HG03066 (cell line): ENCODE measurements around the gene NEUROG3.
"Not testable (repeated sequence)": the region's sequence is repeated elsewhere in the genome, so short reads cannot be mapped to it uniquely, and the experiment has no call there.

Source experiments
- ATAC-seq: cut with Tn5 transposase; IDR thresholded peaks from one replicate; pipeline ENCODE4 v1.9.1; 2021; ENCODE audit warnings: low read depth; ENCODE audit not compliant: unreplicated experiment

Gene NEUROG3

GRCh38 chr10:69572159-69573055, 815 bp downstream of the NEUROG3 start:
- no peak for ATAC-seq

- no peak for ATAC-seq
These were observed 1.5 kb downstream of the NEUROG3 start for GRCh38 chr10:69571618-69572158.

GRCh38 chr10:69570050-69570816, 3.0 kb downstream of the NEUROG3 start:
- ATAC-seq = no peak

GRCh38 chr10:69569396-69569934, 3.8 kb downstream of the NEUROG3 start:
- no peak for ATAC-seq

GRCh38 chr10:69568472-69569395, 4.5 kb downstream of the NEUROG3 start:
- no peak for ATAC-seq

GRCh38 chr10:69567920-69568319, 5.3 kb downstream of the NEUROG3 start:
- ATAC-seq = no peak

- no peak for ATAC-seq
These were observed 10.4 kb downstream of the NEUROG3 start for GRCh38 chr10:69562731-69563254.

GRCh38 chr10:69559525-69559924, 13.7 kb downstream of the NEUROG3 start:
- ATAC-seq = no peak

- no peak for ATAC-seq
These were observed 14.7 kb downstream of the NEUROG3 start for GRCh38 chr10:69558559-69558958.

- no peak for ATAC-seq
These were observed 18.6 kb downstream of the NEUROG3 start for GRCh38 chr10:69554611-69555010.

GRCh38 chr10:69553328-69553727, 19.9 kb downstream of the NEUROG3 start:
- ATAC-seq = no peak

GRCh38 chr10:69552268-69552667, 21.0 kb downstream of the NEUROG3 start:
- no peak for ATAC-seq

GRCh38 chr10:69549959-69550358, 23.3 kb downstream of the NEUROG3 start:
- no peak for ATAC-seq

- no peak for ATAC-seq
These were observed 31.8 kb downstream of the NEUROG3 start for GRCh38 chr10:69541463-69541862.

GRCh38 chr10:69538461-69538860, 34.8 kb downstream of the NEUROG3 start:
- no peak for ATAC-seq

- ATAC-seq = no peak
These were observed 35.8 kb downstream of the NEUROG3 start for GRCh38 chr10:69537449-69537848.

GRCh38 chr10:69536521-69536920, 36.7 kb downstream of the NEUROG3 start:
- ATAC-seq = not testable (repeated sequence)

GRCh38 chr10:69533658-69534057, 39.6 kb downstream of the NEUROG3 start:
- ATAC-seq = no peak

- no peak for ATAC-seq
These were observed 45.3 kb downstream of the NEUROG3 start for GRCh38 chr10:69527961-69528360.
